Lower leg skin (tissue), 4 donors: ENCODE results near the gene OAS3. TPM values are rescaled to one million over a fixed set of nuclear protein-coding genes. Genes with fewer than 3 reads are reported as not detected.

Experiments used
- DNase-seq, 2 donors: peaks; one replicate each; pipeline ENCODE4 v3.0.0-alpha.2; 2019; ENCODE audit warnings: low spot score in 2 of 2
- H3K4me3 ChIP-seq: fragments of 200-600 bp; sonication (generic); 2 replicates; pipeline ENCODE4 v1.5.1; 2017; ENCODE audit warnings: mild to moderate bottlenecking, low read depth; ENCODE audit not compliant: poor library complexity, severe bottlenecking
- POLR2A ChIP-seq, 2 donors: fragments of 450-650 bp; IDR thresholded peaks; one replicate each; pipeline ENCODE4 v1.6.1; 2016 to 2017; ENCODE audit warnings: antibody characterized with exemption in 2 of 2, mild to moderate bottlenecking in 1 of 2, moderate library complexity in 1 of 2
- WGBS, 2 donors: methylation state at CpG; one replicate each; pipeline ENCODE4 v1.1.5; 2018; 5-methylcytosine and 5-hydroxymethylcytosine counted together
- intact Hi-C: fragments of 100-400 bp; cut with DNase I; formaldehyde crosslinking; loops from one replicate; pipeline ENCODE4 v1.15.0; 2023; ENCODE audit warnings: low total_unique reads
- total RNA-seq, 4 donors: library from RNA; depleted of rRNA; stranded (reverse); fragments of >200 nt; gene quantifications; one replicate each; pipeline ENCODE4 v1.1.0, GENCODE V29; 2016
- TF ChIP-seq, protein P1 (sequence below), 3 donors: fragments of 450-650 bp; IDR thresholded peaks; one replicate each; pipeline ENCODE4 v1.5.1; 2016; ENCODE audit warnings: antibody characterized with exemption in 3 of 3, mild to moderate bottlenecking in 3 of 3, moderate library complexity in 2 of 3

The OAS3 gene
- total RNA-seq, 4 donors from 2014 or later: 9.4 to 18.9 (median 15.9) TPM

DNA sequence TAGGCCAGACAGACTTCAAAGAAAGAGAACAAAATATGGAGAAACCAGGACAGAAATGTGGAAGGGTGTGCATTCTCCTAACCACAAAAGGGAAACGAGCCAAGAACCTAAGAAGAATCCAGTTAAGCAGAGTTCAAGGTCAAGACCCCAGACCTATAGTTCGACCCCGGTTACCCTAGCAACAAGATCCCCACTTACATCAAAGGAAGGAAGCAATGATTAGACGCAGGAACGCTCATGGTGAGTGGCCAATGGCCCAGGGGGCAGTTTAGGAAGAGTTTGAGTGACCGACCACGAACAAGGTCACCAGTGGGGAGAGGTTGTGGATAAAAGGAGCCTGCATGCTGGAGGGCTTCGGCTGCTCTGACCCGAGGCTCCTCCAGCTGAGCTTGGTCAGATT is 76.3 kb downstream of the OAS3 start:
- H3K4me3 ChIP-seq: no peak overlapping the region
- DNase-seq: no peak
- intact Hi-C loops: no loop called here
- 53 to 58% methylated on average over 9 of the region's 9 CpGs for WGBS, 2 donors
- TF ChIP-seq POLR2A (IDR thresholded peaks at IDR 0.05): no peak
- TF ChIP-seq, protein P1, sequence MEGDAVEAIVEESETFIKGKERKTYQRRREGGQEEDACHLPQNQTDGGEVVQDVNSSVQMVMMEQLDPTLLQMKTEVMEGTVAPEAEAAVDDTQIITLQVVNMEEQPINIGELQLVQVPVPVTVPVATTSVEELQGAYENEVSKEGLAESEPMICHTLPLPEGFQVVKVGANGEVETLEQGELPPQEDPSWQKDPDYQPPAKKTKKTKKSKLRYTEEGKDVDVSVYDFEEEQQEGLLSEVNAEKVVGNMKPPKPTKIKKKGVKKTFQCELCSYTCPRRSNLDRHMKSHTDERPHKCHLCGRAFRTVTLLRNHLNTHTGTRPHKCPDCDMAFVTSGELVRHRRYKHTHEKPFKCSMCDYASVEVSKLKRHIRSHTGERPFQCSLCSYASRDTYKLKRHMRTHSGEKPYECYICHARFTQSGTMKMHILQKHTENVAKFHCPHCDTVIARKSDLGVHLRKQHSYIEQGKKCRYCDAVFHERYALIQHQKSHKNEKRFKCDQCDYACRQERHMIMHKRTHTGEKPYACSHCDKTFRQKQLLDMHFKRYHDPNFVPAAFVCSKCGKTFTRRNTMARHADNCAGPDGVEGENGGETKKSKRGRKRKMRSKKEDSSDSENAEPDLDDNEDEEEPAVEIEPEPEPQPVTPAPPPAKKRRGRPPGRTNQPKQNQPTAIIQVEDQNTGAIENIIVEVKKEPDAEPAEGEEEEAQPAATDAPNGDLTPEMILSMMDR (IDR thresholded peaks at IDR 0.05): no peak

DNA sequence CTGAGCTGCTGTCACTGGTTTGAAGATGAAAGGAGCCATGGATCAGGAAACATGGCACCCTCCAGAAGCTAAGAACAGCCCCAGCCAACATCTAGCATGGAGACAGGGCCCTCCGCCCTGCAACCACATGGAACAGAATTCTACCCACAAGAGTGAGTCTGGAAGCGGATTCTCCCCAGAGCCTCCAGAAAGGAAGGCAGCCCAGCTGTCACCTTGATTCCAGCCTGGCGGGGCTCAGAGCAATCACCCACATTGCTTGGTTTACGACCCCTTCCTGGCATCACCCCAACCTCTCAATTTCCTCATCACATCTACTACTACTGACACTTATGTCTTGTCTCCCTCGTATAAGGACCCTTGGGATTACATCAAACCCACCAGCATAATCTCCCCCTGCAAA is 78.5 kb downstream of the OAS3 start:
- H3K4me3 ChIP-seq: no peak overlapping the region
- no peak for DNase-seq
- intact Hi-C loops: no loop called here
- TF ChIP-seq POLR2A (IDR thresholded peaks at IDR 0.05): no peak
- TF ChIP-seq, protein P1 (IDR thresholded peaks at IDR 0.05): no peak
- 72 to 78% methylated on average over 5 of the region's 5 CpGs for WGBS, 2 donors

DNA sequence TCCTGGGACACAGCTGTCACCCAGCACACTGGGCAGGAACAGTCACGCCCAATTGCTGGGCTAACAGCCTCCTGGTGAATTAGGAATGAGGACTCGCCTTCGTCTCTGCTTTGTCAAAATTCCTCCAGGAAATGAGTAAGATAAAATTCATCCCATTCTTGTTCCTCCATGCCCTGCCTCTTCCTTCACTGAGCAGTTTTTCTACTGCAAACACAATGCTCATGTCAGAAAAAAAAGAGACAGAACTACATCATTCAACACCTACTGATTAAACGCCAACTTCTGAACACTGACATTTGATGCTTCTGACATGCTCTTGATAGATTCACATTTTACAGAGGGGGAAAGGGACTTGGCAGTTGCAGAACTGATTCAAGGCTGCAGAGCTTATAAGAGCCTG is 80.8 kb downstream of the OAS3 start:
- no peak overlapping the region for H3K4me3 ChIP-seq
- WGBS, 2 donors: 30 to 31% methylated on average over 4 of the region's 4 CpGs
- intact Hi-C loops: no loop called here
- DNase-seq: no peak
- no peak for TF ChIP-seq POLR2A (IDR thresholded peaks at IDR 0.05)
- TF ChIP-seq, protein P1 (IDR thresholded peaks at IDR 0.05): no peak

DNA sequence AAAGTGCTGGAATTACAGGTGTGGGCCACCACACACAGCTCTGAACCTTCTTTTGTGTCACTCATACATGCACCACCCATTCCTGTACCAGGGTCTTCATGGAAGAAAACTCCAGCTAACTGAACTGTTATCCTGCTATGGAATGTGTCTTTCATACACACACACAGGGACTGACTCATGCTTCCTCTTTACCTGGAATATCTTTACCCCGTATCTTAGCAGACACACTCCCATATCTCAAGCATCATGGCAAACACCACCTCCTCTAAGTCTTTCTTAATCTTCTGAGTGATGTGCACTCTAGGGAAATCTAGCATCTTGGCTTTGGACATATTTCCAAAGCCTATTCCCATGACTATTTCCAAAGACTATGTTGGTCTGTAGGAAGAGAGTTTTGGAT is 83.2 kb downstream of the OAS3 start:
- TF ChIP-seq POLR2A (IDR thresholded peaks at IDR 0.05): no peak
- TF ChIP-seq, protein P1 (IDR thresholded peaks at IDR 0.05): no peak
- H3K4me3 ChIP-seq: no peak overlapping the region
- no peak for DNase-seq
- 72 to 81% methylated on average over 1 of the region's 1 CpG for WGBS, 2 donors
- intact Hi-C loops: no loop called here

Other genes starting within 250 kb of the OAS3 start
- gene RPH3A, start 146.7 kb upstream of the OAS3 start, total RNA-seq: not detected
- 10 to 100 TPM; 16.2 to 25.2 (median 23.2) TPM for gene OAS1, start 31.5 kb upstream of the OAS3 start, total RNA-seq
- gene OAS2, start 40.0 kb downstream of the OAS3 start, total RNA-seq: 1 to 10 TPM; 2.6 to 3.8 (median 3.3) TPM
- gene DTX1, start 118.3 kb downstream of the OAS3 start, total RNA-seq: 1 to 10 TPM; 1.5 to 5.0 (median 3.4) TPM
- 10 to 100 TPM; 39.3 to 59.3 (median 50.9) TPM for gene RASAL1, start 197.3 kb downstream of the OAS3 start, total RNA-seq
- gene CFAP73, start 211.2 kb downstream of the OAS3 start, total RNA-seq: 1 to 10 TPM in 2 of 4 donors, under 1 TPM in 1, not detected in 1; 0.38 to 4.3 (median 1.9) TPM
- gene DDX54, start 247.0 kb downstream of the OAS3 start, total RNA-seq: 100 to 1,000 TPM in 1 of 4 donors, 10 to 100 TPM in 3; 48.6 to 106 (median 77.3) TPM
- 10 to 100 TPM; 14.5 to 25.8 (median 18.8) TPM for gene RITA1, start 247.2 kb downstream of the OAS3 start, total RNA-seq